Measurements from ENCODE around the gene C12orf60.

GRCh38 chr12:14775636-14775980 lies 27.9 kb upstream of the C12orf60 start:
- peak; percentile 13 for TF ChIP-seq POLR2A (IDR thresholded peaks at IDR 0.05; ENCODE audit: low read length)
- no peak for TF ChIP-seq GATA1 (IDR thresholded peaks at IDR 0.05; ENCODE audit: low read depth, low read length)

Measured in erythroblast (primary cell).